ENCODE results near the gene NCOA4. TPM values are rescaled to one million over a fixed set of nuclear protein-coding genes. Genes with fewer than 3 reads are reported as not detected.

The NCOA4 gene
- total and polyA plus RNA-seq, 8 donors = 150 to 196 (median 174) TPM

- DNase-seq (no peak), ATAC-seq (no peak)
- H3K27ac ChIP-seq = no peak overlapping the region
- H3K4me1 ChIP-seq = no peaks in the 10 kb centered on the region
- no peaks in the 10 kb centered on the region for H3K27me3 ChIP-seq
- no peak for TF ChIP-seq CTCF (IDR thresholded peaks at IDR 0.05)
- no peak overlapping the region for H3K4me3 ChIP-seq
- H3K9me3 ChIP-seq = no peaks in the 10 kb centered on the region
- intact Hi-C loops (cut with DNase I) = no loop called here
- H3K36me3 ChIP-seq = no peaks in the 10 kb centered on the region
Measured at GRCh38 chr10:46069771-46070463, 39.5 kb upstream of the NCOA4 start.

- Histone ChIP-seq H3K4me3 (no peak overlapping the region), H3K27ac (no peak overlapping the region), H3K27me3 (no peaks in the 10 kb centered on the region), H3K36me3 (no peaks in the 10 kb centered on the region), H3K4me1 (no peaks in the 10 kb centered on the region), H3K9me3 (no peaks in the 10 kb centered on the region)
- intact Hi-C loops (cut with DNase I) = no loop called here
- no peak for TF ChIP-seq CTCF (IDR thresholded peaks at IDR 0.05)
- ATAC-seq (no peak), DNase-seq (no peak)
Measured at GRCh38 chr10:46068905-46069304, 38.5 kb upstream of the NCOA4 start.

GRCh38 chr10:46068117-46068516 is 37.7 kb upstream of the NCOA4 start:
- Histone ChIP-seq H3K4me3 (no peak overlapping the region), H3K9me3 (no peaks in the 10 kb centered on the region), H3K27ac (no peak overlapping the region), H3K4me1 (no peaks in the 10 kb centered on the region), H3K36me3 (no peaks in the 10 kb centered on the region), H3K27me3 (no peaks in the 10 kb centered on the region)
- ATAC-seq = no peak
- no peak for TF ChIP-seq CTCF (IDR thresholded peaks at IDR 0.05)
- no peak for DNase-seq
- intact Hi-C loops (cut with DNase I) = no loop called here

- TF ChIP-seq CTCF (IDR thresholded peaks at IDR 0.05) = no peak
- intact Hi-C loops (cut with DNase I) = no loop called here
- no peaks in the 10 kb centered on the region for H3K9me3 ChIP-seq
- no peak for DNase-seq
- H3K4me1 ChIP-seq = no peaks in the 10 kb centered on the region
- no peaks in the 10 kb centered on the region for H3K36me3 ChIP-seq
- ATAC-seq = no peak
- no peak overlapping the region for H3K4me3 ChIP-seq
- H3K27me3 ChIP-seq = no peaks in the 10 kb centered on the region
- no peak overlapping the region for H3K27ac ChIP-seq
Measured at GRCh38 chr10:46064269-46064817, 33.9 kb upstream of the NCOA4 start.

GRCh38 chr10:46062723-46063428 is 32.5 kb upstream of the NCOA4 start:
- Histone ChIP-seq H3K27ac (peak overlapping the region in 1 of 2 donors; percentile 23), H3K27me3 (no peaks in the 10 kb centered on the region), H3K4me3 (no peak overlapping the region), H3K36me3 (no peaks in the 10 kb centered on the region), H3K4me1 (no peaks in the 10 kb centered on the region), H3K9me3 (no peaks in the 10 kb centered on the region)
- intact Hi-C loops (cut with DNase I) = no loop called here
- no peak for TF ChIP-seq CTCF (IDR thresholded peaks at IDR 0.05)
- DNase-seq (no peak), ATAC-seq (no peak)
